PC-3 (cell line): ENCODE data around the gene TLE5.

Source experiments
- EZH2 ChIP-seq: fragments of 300-600 bp; sonication (generic); IDR thresholded peaks from one replicate; pipeline ENCODE4 v1.6.1; 2017; ENCODE audit warnings: antibody characterized with exemption, mild to moderate bottlenecking, low read length; ENCODE audit not compliant: unreplicated experiment
- EZH2phosphoT487 ChIP-seq: fragments of 300-600 bp; sonication (generic); IDR thresholded peaks from 2 replicates; pipeline ENCODE4 v1.6.1; 2018; ENCODE audit warnings: mild to moderate bottlenecking, antibody characterized with exemption, low read length, borderline replicate concordance
- TF ChIP-seq, protein P1 (sequence below): fragments of 300-600 bp; sonication (generic); conservative IDR thresholded peaks from 2 replicates; pipeline ENCODE4 v1.5.1; 2017; ENCODE audit warnings: antibody characterized with exemption, low read depth, mild to moderate bottlenecking, low read length

DNA sequence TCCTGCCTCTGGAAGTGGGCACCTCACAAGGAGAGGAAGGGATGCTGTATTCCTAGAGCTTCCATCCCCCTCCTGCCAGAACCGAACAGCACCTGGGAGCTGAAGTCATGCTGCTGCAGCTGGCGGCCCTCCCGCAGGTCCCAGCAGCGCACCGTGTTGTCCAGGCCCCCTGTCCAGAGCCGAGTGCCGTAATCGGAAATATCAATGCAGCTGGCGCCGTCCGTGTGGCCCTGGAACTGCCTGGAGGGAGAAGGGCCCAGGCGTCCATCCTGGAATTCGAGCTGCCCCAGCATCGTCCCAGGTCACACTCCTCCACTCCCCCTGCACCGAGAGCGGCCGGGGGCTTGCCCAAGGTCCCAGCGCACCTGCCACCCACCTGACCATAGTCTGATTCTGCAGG, 57.0 kb downstream of the TLE5 start:
- TF ChIP-seq, protein P1, sequence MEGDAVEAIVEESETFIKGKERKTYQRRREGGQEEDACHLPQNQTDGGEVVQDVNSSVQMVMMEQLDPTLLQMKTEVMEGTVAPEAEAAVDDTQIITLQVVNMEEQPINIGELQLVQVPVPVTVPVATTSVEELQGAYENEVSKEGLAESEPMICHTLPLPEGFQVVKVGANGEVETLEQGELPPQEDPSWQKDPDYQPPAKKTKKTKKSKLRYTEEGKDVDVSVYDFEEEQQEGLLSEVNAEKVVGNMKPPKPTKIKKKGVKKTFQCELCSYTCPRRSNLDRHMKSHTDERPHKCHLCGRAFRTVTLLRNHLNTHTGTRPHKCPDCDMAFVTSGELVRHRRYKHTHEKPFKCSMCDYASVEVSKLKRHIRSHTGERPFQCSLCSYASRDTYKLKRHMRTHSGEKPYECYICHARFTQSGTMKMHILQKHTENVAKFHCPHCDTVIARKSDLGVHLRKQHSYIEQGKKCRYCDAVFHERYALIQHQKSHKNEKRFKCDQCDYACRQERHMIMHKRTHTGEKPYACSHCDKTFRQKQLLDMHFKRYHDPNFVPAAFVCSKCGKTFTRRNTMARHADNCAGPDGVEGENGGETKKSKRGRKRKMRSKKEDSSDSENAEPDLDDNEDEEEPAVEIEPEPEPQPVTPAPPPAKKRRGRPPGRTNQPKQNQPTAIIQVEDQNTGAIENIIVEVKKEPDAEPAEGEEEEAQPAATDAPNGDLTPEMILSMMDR: no peak
- TF ChIP-seq EZH2 (no peak), EZH2phosphoT487 (no peak)
